RWPE2 (cell line): ENCODE results near the gene CYP2E1.

ENCODE experiments used
- ATAC-seq: fragments of 200-7000 bp; cut with Tn5 transposase; 3 replicates; pipeline ENCODE4 v1.9.1; 2021; ENCODE audit warnings: low read depth
- DNase-seq: peaks from one replicate; pipeline ENCODE4 v3.0.0-alpha.2; 2020; ENCODE audit warnings: low spot score
- H3K27ac ChIP-seq: fragments of 450-650 bp; 2 replicates; pipeline ENCODE4 v1.5.1; 2017; ENCODE audit warnings: mild to moderate bottlenecking; ENCODE audit not compliant: poor library complexity, severe bottlenecking
- H3K27me3 ChIP-seq: fragments of 250-450 bp; sonication (Bioruptor Pico); 2 replicates; pipeline ENCODE4 v1.5.1; 2021; ENCODE audit warnings: mild to moderate bottlenecking, moderate library complexity; ENCODE audit not compliant: insufficient read depth, poor library complexity, severe bottlenecking
- H3K36me3 ChIP-seq: fragments of 250-450 bp; sonication (Bioruptor Pico); 2 replicates; pipeline ENCODE4 v1.5.1; 2020; ENCODE audit warnings: low read depth, mild to moderate bottlenecking, moderate library complexity
- H3K4me1 ChIP-seq: fragments of 250-450 bp; sonication (Bioruptor Pico); 2 replicates; pipeline ENCODE4 v1.5.1; 2021; ENCODE audit warnings: mild to moderate bottlenecking, moderate library complexity; ENCODE audit not compliant: insufficient read depth, poor library complexity, severe bottlenecking
- H3K4me3 ChIP-seq: fragments of 250-450 bp; sonication (Bioruptor Pico); 2 replicates; pipeline ENCODE4 v1.5.1; 2021; ENCODE audit warnings: mild to moderate bottlenecking, moderate library complexity; ENCODE audit not compliant: severe bottlenecking
- H3K9me3 ChIP-seq: fragments of 250-450 bp; sonication (Bioruptor Pico); 2 replicates; pipeline ENCODE4 v1.5.1; 2021; ENCODE audit warnings: mild to moderate bottlenecking, moderate library complexity; ENCODE audit not compliant: severe bottlenecking
- TF ChIP-seq, protein P1 (sequence below): fragments of 450-650 bp; IDR thresholded peaks from one replicate; pipeline ENCODE4 v1.5.1; 2017; ENCODE audit warnings: mild to moderate bottlenecking, moderate library complexity; ENCODE audit not compliant: poor library complexity, severe bottlenecking

CYP2E1 gene

DNA sequence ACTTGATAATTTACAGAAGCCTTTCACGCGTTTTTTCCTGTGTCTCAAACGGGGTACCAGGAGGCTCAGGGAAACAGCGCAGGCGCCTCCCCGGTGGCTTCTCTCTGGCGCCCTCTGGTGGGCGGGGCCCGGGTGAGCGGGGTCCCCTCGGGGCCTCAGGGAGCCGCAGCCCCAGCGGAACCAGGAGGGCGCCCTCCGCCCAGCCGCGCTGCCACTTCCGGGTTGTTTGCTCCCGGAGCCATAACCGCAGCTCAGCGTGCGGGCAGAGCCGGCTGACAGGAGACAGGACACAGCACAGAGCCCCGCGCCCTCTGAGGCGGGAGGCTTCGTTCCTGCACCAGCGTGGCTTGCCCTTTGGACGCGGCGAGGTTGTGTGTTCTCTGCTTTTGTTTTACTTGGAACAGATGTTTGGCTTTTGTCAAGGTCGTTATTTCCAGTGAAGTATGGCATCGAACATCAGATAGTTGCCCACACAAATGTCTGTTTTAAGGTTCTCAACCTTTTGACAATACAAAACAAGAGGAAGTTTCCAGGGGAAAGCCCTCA lies 6.9 kb upstream of the CYP2E1 start:
- H3K4me3 ChIP-seq, result no peak overlapping the region
- no peaks in the 10 kb centered on the region for H3K9me3 ChIP-seq

DNA sequence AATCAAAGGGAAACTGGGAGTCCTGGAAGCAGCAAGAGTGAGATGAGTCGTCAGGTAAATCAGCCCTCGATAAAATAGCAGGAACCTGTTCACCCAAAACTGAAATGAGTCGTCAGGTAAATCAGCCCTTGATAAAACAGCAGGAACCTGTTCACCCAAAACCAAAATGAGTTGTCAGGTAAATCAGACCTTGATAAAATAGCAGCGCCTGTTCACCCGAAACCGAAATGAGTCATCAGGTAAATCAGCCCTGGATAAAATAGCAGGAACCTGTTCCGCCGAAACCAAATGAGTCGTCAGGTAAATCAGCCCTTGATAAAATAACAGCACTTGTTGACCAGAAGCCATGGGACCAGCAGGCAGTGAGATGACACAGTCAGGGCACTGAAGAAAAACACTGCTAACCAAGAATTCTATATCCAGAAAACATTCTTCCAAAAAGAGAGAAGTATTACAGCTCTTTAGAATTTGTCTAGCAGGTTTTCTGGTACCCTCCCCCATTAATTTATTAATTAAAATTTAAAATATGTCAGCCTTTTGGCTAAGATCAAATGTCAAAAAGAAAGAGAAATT lies 3.4 kb upstream of the CYP2E1 start:
- no peak overlapping the region for H3K4me3 ChIP-seq
- no peak overlapping the region for H3K27ac ChIP-seq
- ATAC-seq, result no peak

More for the DNA sequence above, 6.9 kb upstream of the CYP2E1 start:
- Histone ChIP-seq H3K27me3 (peaks cover 34% of the 10 kb centered on the region), H3K27ac (no peak overlapping the region), H3K4me1 (no peaks in the 10 kb centered on the region), H3K36me3 (no peaks in the 10 kb centered on the region)
- DNase-seq (no peak), ATAC-seq (peak; percentile 93)
- TF ChIP-seq, protein P1, sequence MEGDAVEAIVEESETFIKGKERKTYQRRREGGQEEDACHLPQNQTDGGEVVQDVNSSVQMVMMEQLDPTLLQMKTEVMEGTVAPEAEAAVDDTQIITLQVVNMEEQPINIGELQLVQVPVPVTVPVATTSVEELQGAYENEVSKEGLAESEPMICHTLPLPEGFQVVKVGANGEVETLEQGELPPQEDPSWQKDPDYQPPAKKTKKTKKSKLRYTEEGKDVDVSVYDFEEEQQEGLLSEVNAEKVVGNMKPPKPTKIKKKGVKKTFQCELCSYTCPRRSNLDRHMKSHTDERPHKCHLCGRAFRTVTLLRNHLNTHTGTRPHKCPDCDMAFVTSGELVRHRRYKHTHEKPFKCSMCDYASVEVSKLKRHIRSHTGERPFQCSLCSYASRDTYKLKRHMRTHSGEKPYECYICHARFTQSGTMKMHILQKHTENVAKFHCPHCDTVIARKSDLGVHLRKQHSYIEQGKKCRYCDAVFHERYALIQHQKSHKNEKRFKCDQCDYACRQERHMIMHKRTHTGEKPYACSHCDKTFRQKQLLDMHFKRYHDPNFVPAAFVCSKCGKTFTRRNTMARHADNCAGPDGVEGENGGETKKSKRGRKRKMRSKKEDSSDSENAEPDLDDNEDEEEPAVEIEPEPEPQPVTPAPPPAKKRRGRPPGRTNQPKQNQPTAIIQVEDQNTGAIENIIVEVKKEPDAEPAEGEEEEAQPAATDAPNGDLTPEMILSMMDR, result peak; percentile 91

DNA sequence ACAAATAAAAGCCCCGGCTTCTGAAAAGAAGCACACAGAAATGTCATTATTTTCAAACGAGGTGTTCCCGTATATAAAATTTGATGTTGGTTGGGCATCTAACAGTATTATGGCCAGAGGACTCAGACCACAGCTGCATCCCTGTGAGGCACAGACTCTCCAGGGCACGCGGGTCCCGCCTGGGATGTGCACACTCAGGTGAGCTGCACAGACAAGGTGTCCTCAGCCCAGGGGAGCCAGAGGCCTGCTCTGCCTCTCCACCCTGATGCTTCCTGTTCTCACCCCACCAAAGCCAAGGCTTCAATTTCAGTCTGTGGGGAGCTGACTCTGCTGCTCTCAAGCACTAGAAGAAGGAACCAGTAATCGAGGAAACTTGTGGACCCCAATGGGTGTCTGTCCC lies 1.7 kb upstream of the CYP2E1 start:
- TF ChIP-seq, protein P1, result no peak
- DNase-seq (no peak), ATAC-seq (no peak)
- H3K27me3 ChIP-seq, result peaks cover 48% of the 10 kb centered on the region
- H3K36me3 ChIP-seq, result no peaks in the 10 kb centered on the region
- no peak overlapping the region for H3K4me3 ChIP-seq
- H3K9me3 ChIP-seq, result no peaks in the 10 kb centered on the region
- H3K27ac ChIP-seq, result no peak overlapping the region
- no peaks in the 10 kb centered on the region for H3K4me1 ChIP-seq

More for the DNA sequence above, 3.4 kb upstream of the CYP2E1 start:
- no peaks in the 10 kb centered on the region for H3K36me3 ChIP-seq
- peaks cover 38% of the 10 kb centered on the region for H3K27me3 ChIP-seq
- no peak for DNase-seq
- TF ChIP-seq, protein P1, result no peak
- H3K9me3 ChIP-seq, result no peaks in the 10 kb centered on the region
- no peaks in the 10 kb centered on the region for H3K4me1 ChIP-seq

DNA sequence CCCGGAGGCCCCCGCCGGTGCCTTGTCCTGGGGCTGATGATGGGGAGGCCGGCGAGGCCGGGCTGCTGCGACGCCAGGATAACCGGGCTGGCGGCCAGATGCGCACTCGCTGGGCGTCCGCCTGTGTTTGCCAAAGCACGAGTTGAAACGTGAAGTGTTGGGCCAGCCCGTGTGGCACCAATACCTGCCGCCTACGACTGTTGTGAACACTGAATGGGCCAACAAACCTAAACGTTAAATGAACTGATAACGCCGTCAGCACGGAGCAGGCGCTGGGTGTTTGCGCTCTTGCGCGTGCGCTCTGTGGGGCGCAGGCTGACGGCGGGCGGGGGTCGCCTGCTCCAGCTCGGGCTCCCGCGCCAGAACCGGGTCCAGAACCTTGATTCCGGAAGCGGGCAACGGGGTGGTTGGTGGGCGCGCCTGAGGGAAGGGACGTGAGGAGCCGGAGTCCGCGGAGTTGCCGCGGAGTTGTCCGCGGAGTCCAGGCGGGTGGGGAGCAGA lies 658 bp downstream of the CYP2E1 start:
- Histone ChIP-seq H3K4me1 (no peaks in the 10 kb centered on the region), H3K36me3 (no peaks in the 10 kb centered on the region), H3K4me3 (no peak overlapping the region), H3K9me3 (no peaks in the 10 kb centered on the region), H3K27ac (no peak overlapping the region), H3K27me3 (peaks cover 70% of the 10 kb centered on the region)
- TF ChIP-seq, protein P1, result no peak
- DNase-seq (no peak), ATAC-seq (no peak)

DNA sequence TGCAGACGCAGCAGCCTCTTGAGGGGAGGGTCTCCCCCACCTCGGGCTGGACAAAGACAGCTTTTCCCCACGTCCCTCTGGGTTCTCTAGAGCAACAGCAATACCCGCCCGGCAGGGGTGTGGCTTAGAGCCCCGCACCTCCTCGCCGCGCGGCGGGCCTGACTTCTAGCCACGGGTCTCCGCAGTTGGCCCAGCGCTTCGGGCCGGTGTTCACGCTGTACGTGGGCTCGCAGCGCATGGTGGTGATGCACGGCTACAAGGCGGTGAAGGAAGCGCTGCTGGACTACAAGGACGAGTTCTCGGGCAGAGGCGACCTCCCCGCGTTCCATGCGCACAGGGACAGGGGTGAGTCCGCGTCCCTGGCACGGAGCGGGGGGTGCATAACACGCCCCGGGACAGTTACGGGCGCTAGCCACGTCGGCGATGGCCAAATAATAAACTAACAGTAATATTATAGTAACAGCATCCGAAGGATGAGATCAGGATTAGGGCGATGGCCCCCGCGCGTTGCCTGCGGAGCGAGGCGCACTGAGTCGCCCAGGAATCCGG lies 1.2 kb downstream of the CYP2E1 start:
- DNase-seq, result no peak
- Histone ChIP-seq H3K27me3 (peaks cover 70% of the 10 kb centered on the region), H3K9me3 (no peaks in the 10 kb centered on the region), H3K4me1 (no peaks in the 10 kb centered on the region), H3K4me3 (no peak overlapping the region), H3K36me3 (no peaks in the 10 kb centered on the region), H3K27ac (no peak overlapping the region)
- ATAC-seq, result no peak
- TF ChIP-seq, protein P1, result no peak
